ENCODE results near the gene GALNT17.
"Not testable (repeated sequence)": the region's sequence is repeated elsewhere in the genome, so short reads cannot be mapped to it uniquely, and the experiment has no call there.

- TF ChIP-seq CTCF, POLR2A (IDR thresholded peaks at IDR 0.05): not testable (repeated sequence)
These were observed 511.1 kb downstream of the GALNT17 start for GRCh38 chr7:71643031-71643430.
